Measurements from ENCODE around the gene ZCWPW2. TPM values are rescaled to one million over a fixed set of nuclear protein-coding genes. Genes with fewer than 3 reads are reported as not detected.

Gene ZCWPW2
- total RNA-seq, 2 donors from 2014 or later, result 1.2 to 3.4 TPM

GRCh38 chr3:28386049-28386448 lies 37.5 kb downstream of the ZCWPW2 start:
- H3K27me3 ChIP-seq, result no peaks in the 10 kb centered on the region
- no peaks in the 10 kb centered on the region for H3K36me3 ChIP-seq
- H3K9me3 ChIP-seq, result no peaks in the 10 kb centered on the region
- no peak for TF ChIP-seq CTCF (IDR thresholded peaks at IDR 0.05)
- H3K4me3 ChIP-seq, result no peak overlapping the region
- DNase-seq (ENCODE audit: low spot score), result no peak
- no peak overlapping the region for H3K27ac ChIP-seq
- H3K4me1 ChIP-seq, result no peaks in the 10 kb centered on the region

DNA sequence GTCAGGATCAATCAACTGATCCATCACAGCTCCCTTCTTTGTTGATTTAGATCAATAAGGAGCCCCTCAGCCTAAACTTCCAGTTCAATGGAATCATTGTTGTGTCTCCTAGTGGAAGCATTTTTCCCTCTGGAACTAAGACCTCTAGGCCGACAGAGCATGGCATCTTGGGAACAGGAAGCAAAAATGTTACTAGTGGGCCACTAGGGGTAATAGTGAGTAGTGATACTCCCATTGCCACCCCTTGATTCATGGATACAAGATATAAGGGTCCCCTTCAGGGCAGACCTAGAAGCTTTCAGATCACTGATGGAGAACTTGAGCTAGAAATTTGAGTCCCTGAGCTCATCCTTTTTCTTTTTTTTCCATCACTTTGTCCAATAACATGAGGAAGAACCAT lies 40.5 kb downstream of the ZCWPW2 start:
- Histone ChIP-seq H3K4me3 (no peak overlapping the region), H3K27me3 (no peaks in the 10 kb centered on the region), H3K4me1 (no peaks in the 10 kb centered on the region), H3K36me3 (no peaks in the 10 kb centered on the region), H3K27ac (no peak overlapping the region), H3K9me3 (peaks cover 0 to 22% of the 10 kb centered on the region in 2 donors)
- DNase-seq (ENCODE audit: low spot score), result no peak
- TF ChIP-seq CTCF (IDR thresholded peaks at IDR 0.05), result no peak

- H3K9me3 ChIP-seq, result peaks cover 0 to 39% of the 10 kb centered on the region in 2 donors
Observed at GRCh38 chr3:28399206-28399605, 50.7 kb downstream of the ZCWPW2 start.

GRCh38 chr3:28406241-28406640 lies 57.7 kb downstream of the ZCWPW2 start:
- H3K27me3 ChIP-seq, result no peaks in the 10 kb centered on the region
- H3K4me1 ChIP-seq, result no peaks in the 10 kb centered on the region
- H3K27ac ChIP-seq, result no peak overlapping the region
- H3K9me3 ChIP-seq, result peaks cover 0 to 22% of the 10 kb centered on the region in 2 donors
- no peak for DNase-seq (ENCODE audit: low spot score)
- no peak for TF ChIP-seq CTCF (IDR thresholded peaks at IDR 0.05)
- no peak overlapping the region for H3K4me3 ChIP-seq
- H3K36me3 ChIP-seq, result no peaks in the 10 kb centered on the region

More at GRCh38 chr3:28399206-28399605, 50.7 kb downstream of the ZCWPW2 start:
- Histone ChIP-seq H3K4me1 (no peaks in the 10 kb centered on the region), H3K36me3 (no peaks in the 10 kb centered on the region), H3K27me3 (no peaks in the 10 kb centered on the region), H3K4me3 (no peak overlapping the region), H3K27ac (no peak overlapping the region)
- no peak for TF ChIP-seq CTCF (IDR thresholded peaks at IDR 0.05)
- no peak for DNase-seq (ENCODE audit: low spot score)

GRCh38 chr3:28449398-28449797 lies 100.9 kb downstream of the ZCWPW2 start:
- H3K36me3 ChIP-seq, result no peaks in the 10 kb centered on the region
- H3K27me3 ChIP-seq, result no peaks in the 10 kb centered on the region
- no peak overlapping the region for H3K27ac ChIP-seq
- H3K9me3 ChIP-seq, result peaks cover 0 to 12% of the 10 kb centered on the region in 2 donors
- H3K4me3 ChIP-seq, result no peak overlapping the region
- DNase-seq (ENCODE audit: low spot score), result no peak
- no peaks in the 10 kb centered on the region for H3K4me1 ChIP-seq
- no peak for TF ChIP-seq CTCF (IDR thresholded peaks at IDR 0.05)

DNA sequence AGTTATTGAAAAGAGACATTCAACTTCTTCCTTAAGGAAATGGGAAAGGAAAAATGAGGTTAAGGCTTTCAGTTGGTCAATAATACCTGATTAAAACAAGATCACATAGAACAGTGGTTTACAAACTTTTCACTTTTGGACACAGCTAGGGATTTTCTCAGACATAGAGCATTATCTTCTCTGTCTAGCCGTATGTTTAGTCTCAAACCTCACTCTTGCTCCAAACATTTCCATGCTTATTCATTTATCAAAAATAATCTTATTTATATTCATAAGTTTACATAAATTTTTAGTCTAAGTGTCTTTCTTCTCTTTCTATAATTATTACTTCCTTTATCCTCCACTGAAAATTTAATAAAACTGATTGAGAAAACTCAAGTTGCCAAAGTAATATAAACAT lies 114.3 kb downstream of the ZCWPW2 start:
- Histone ChIP-seq H3K4me3 (no peak overlapping the region), H3K36me3 (no peaks in the 10 kb centered on the region), H3K9me3 (no peaks in the 10 kb centered on the region), H3K27me3 (no peaks in the 10 kb centered on the region), H3K4me1 (no peaks in the 10 kb centered on the region), H3K27ac (no peak overlapping the region)
- DNase-seq (ENCODE audit: low spot score), result no peak
- TF ChIP-seq CTCF (IDR thresholded peaks at IDR 0.05), result no peak

All from right atrium auricular region (tissue), 2 donors.